Activated CD4-positive, alpha-beta memory T cell treated with anti-CD3 and anti-CD28 coated beads, Interleukin-2, amount 10 ng/mL, durations not matched to agents 7 days and 5 days (primary cell): ENCODE measurements around the gene UBA5. TPM values are rescaled to one million over a fixed set of nuclear protein-coding genes. Genes with fewer than 3 reads are reported as not detected.

ENCODE experiments used
- CTCF ChIA-PET: fragments of 350-600 bp; sonication (Branson Sonifier 250); formaldehyde crosslinking; loops from one replicate; lab custom pipeline; 2021; ENCODE audit warnings: antibody characterized with exemption, inconsistent platforms; lab: Charles Lee
- POLR2A ChIA-PET: fragments of 350-600 bp; sonication (Branson Sonifier 250); formaldehyde crosslinking; loops from one replicate; lab custom pipeline; 2021; ENCODE audit warnings: antibody characterized with exemption; lab: Charles Lee
- DNase-seq: peaks from one replicate; pipeline ENCODE4 v3.0.0-alpha.2; 2020
- H3K27ac Mint-ChIP-seq: one replicate; pipeline ENCODE4 v1.8.0; 2021; ENCODE audit warnings: mild to moderate bottlenecking, mixed read lengths
- H3K27me3 Mint-ChIP-seq: one replicate; pipeline ENCODE4 v1.8.0; 2021; ENCODE audit warnings: mixed read lengths
- H3K36me3 Mint-ChIP-seq: one replicate; pipeline ENCODE4 v1.8.0; 2021; ENCODE audit warnings: low read depth, mixed read lengths
- H3K4me1 Mint-ChIP-seq: one replicate; pipeline ENCODE4 v1.8.0; 2021; ENCODE audit warnings: mixed read lengths
- H3K4me3 Mint-ChIP-seq: one replicate; pipeline ENCODE4 v1.8.0; 2021; ENCODE audit warnings: mild to moderate bottlenecking, mixed read lengths
- H3K9me3 Mint-ChIP-seq: one replicate; pipeline ENCODE4 v1.8.0; 2021; ENCODE audit warnings: mixed read lengths
- total RNA-seq, 2 experiments: library from RNA; stranded (reverse); gene quantifications; one replicate each; pipeline ENCODE4 v1.2.3, GENCODE V29; 2021

UBA5 gene
- total RNA-seq, 2 experiments from 2014 or later, result 31.8 to 36.6 TPM

DNA sequence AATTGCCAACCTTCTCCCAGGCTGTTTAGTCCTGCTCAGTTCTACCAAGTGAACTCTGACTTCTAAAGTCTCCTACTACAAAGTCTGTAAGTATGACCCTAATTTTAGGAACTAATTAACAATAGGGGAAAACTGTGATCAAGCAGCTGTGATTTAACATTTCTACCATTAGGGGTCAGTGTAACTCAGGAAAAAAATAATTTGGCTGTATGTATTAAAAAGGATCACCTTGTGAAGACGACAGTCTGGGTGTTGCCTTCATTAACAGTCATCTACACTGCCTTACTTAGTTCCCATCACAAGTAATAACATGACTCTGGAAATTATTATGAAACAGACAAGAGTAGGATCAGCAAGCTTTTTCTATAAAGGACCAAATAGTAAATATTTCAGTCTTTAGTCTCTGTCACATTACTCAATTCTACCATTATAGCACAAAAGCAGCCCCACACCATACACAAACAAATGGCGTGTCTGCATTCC, 66.3 kb downstream of the UBA5 start:
- H3K36me3 Mint-ChIP-seq, result peaks cover 2% of the 10 kb centered on the region
- H3K27me3 Mint-ChIP-seq, result peaks cover 16% of the 10 kb centered on the region
- H3K9me3 Mint-ChIP-seq, result no peaks in the 10 kb centered on the region
- no peak overlapping the region for H3K27ac Mint-ChIP-seq
- H3K4me1 Mint-ChIP-seq, result peaks cover 12% of the 10 kb centered on the region
- CTCF ChIA-PET, result interaction anchor here (0.6 to 2.7 kb wide), 11 partner anchors 8 to 846 kb away, joined by 3 to 29 read pairs (median 3); no protein-coding TSS in a partner anchor
- POLR2A ChIA-PET, result interaction anchor here (1.1 to 1.3 kb wide), 3 partner anchors 698 to 848 kb away, joined by 3 to 5 read pairs (median 5); partner anchors contain the start of gene CDV3
- no peak overlapping the region for H3K4me3 Mint-ChIP-seq
- DNase-seq, result no peak

Other genes with a start within 250 kb of the UBA5 start
- 10 to 100 TPM; 31.0 to 36.7 TPM for gene DNAJC13, start 242.8 kb upstream of the UBA5 start, total RNA-seq
- not detected for gene ACKR4, start 63.1 kb upstream of the UBA5 start, total RNA-seq
- 10 to 100 TPM in 1 of 2 experiments, 1 to 10 TPM in 1; 9.0 to 13.0 TPM for gene ACAD11, start 520 bp upstream of the UBA5 start, total RNA-seq
- 10 to 100 TPM; 20.7 to 24.1 TPM for gene NPHP3, start 62.1 kb downstream of the UBA5 start, total RNA-seq